ENCODE measurements around the gene PROSER3.
"Not testable (repeated sequence)": the region's sequence is repeated elsewhere in the genome, so short reads cannot be mapped to it uniquely, and the experiment has no call there.

Gene PROSER3

GRCh38 chr19:35755131-35755549, 2.8 kb upstream of the PROSER3 start:
- no peak for DNase-seq (ENCODE audit: low read depth)

- peak; percentile 74 for DNase-seq (ENCODE audit: low read depth)
These were observed 2.2 kb upstream of the PROSER3 start for GRCh38 chr19:35755550-35756376.

GRCh38 chr19:35756377-35757230, 1.4 kb upstream of the PROSER3 start, which contains the start of gene HSPB6:
HSPB6 (minus strand) TSS chr19:35757029; CDS start chr19:35757008, 21 bp downstream.
- peak; percentile 81 for DNase-seq (ENCODE audit: low read depth)

- DNase-seq (ENCODE audit: low read depth): peak; percentile 95
These were observed 686 bp upstream of the PROSER3 start for GRCh38 chr19:35757231-35757748.

- DNase-seq (ENCODE audit: low read depth): no peak
These were observed 1.7 kb downstream of the PROSER3 start for GRCh38 chr19:35759697-35760096.

- DNase-seq (ENCODE audit: low read depth): peak; percentile 33
These were observed 2.9 kb downstream of the PROSER3 start for GRCh38 chr19:35760711-35761349.

GRCh38 chr19:35764432-35765315, 6.7 kb downstream of the PROSER3 start:
- DNase-seq (ENCODE audit: low read depth): no peak

- no peak for DNase-seq (ENCODE audit: low read depth)
These were observed 8.7 kb downstream of the PROSER3 start for GRCh38 chr19:35766571-35767104.

GRCh38 chr19:35767288-35768081, 9.5 kb downstream of the PROSER3 start:
- DNase-seq (ENCODE audit: low read depth): no peak

- no peak for DNase-seq (ENCODE audit: low read depth)
These were observed 10.1 kb downstream of the PROSER3 start for GRCh38 chr19:35768082-35768421.

GRCh38 chr19:35772362-35772761, 14.4 kb downstream of the PROSER3 start:
- not testable (repeated sequence) for DNase-seq (ENCODE audit: low read depth)

GRCh38 chr19:35773020-35773806, 15.2 kb downstream of the PROSER3 start:
- DNase-seq (ENCODE audit: low read depth): no peak

GRCh38 chr19:35774274-35775045, 16.5 kb downstream of the PROSER3 start:
- no peak for DNase-seq (ENCODE audit: low read depth)

GRCh38 chr19:35775046-35775297, 17.0 kb downstream of the PROSER3 start:
- DNase-seq (ENCODE audit: low read depth): no peak

GRCh38 chr19:35775298-35776101, 17.5 kb downstream of the PROSER3 start, which contains the start of gene ARHGAP33:
ARHGAP33 (plus strand) TSS chr19:35775564; CDS start chr19:35775659, 95 bp downstream.
- peak; percentile 97 for DNase-seq (ENCODE audit: low read depth)

- no peak for DNase-seq (ENCODE audit: low read depth)
These were observed 18.3 kb downstream of the PROSER3 start for GRCh38 chr19:35776102-35776788.
